OCI-LY1 (cell line): ENCODE measurements around the gene RAPGEF5.

Source experiments
- H2AFZ ChIP-seq: fragments of 200-600 bp; sonication (generic), shearing (Covaris generic); 2 replicates; pipeline ENCODE4 v1.6.0; 2014; ENCODE audit warnings: antibody characterized with exemption, mild to moderate bottlenecking, low read length
- H3F3A ChIP-seq: fragments of 200-600 bp; sonication (generic), shearing (Covaris generic); 2 replicates; pipeline ENCODE4 v1.6.0; 2014; ENCODE audit warnings: mild to moderate bottlenecking, antibody characterized with exemption, low read length, moderate library complexity; ENCODE audit not compliant: insufficient read depth
- H3K27ac ChIP-seq: fragments of 200-600 bp; sonication (generic); 2 replicates; pipeline ENCODE4 v1.5.1; 2014; ENCODE audit warnings: low read length, mixed run types, mild to moderate bottlenecking, low read depth; ENCODE audit not compliant: poor library complexity, severe bottlenecking
- H3K27me3 ChIP-seq: fragments of 200-600 bp; sonication (generic); 2 replicates; pipeline ENCODE4 v1.6.0; 2014; ENCODE audit warnings: antibody characterized with exemption, mild to moderate bottlenecking, low read length, moderate library complexity; ENCODE audit not compliant: insufficient read depth
- H3K36me3 ChIP-seq: fragments of 200-600 bp; sonication (generic); 2 replicates; pipeline ENCODE4 v1.6.1; 2014; ENCODE audit warnings: mild to moderate bottlenecking, antibody characterized with exemption, low read length, moderate library complexity, mixed read lengths; ENCODE audit not compliant: insufficient read depth
- H3K4me1 ChIP-seq: fragments of 200-600 bp; sonication (generic); 2 replicates; pipeline ENCODE4 v1.5.1; 2014; ENCODE audit warnings: mild to moderate bottlenecking, low read length, moderate library complexity; ENCODE audit not compliant: insufficient read depth, severe bottlenecking
- H3K4me2 ChIP-seq: fragments of 200-600 bp; sonication (generic), shearing (Covaris generic); 2 replicates; pipeline ENCODE4 v1.6.1; 2014; ENCODE audit warnings: low read length
- H3K4me3 ChIP-seq: fragments of 200-600 bp; sonication (generic); 2 replicates; pipeline ENCODE4 v1.5.1; 2014; ENCODE audit warnings: low read length, low read depth, mild to moderate bottlenecking, mixed read lengths; ENCODE audit not compliant: poor library complexity, severe bottlenecking
- H3K79me2 ChIP-seq: fragments of 200-600 bp; shearing (Covaris generic); 2 replicates; pipeline ENCODE4 v1.6.1; 2016; ENCODE audit warnings: mixed run types, low read length, mixed read lengths; ENCODE audit not compliant: insufficient read depth
- H3K9ac ChIP-seq: fragments of 200-600 bp; sonication (generic), shearing (Covaris generic); 2 replicates; pipeline ENCODE4 v1.6.1; 2014; ENCODE audit warnings: mild to moderate bottlenecking, low read length, mixed read lengths
- H3K9me2 ChIP-seq: fragments of 200-600 bp; sonication (generic), shearing (Covaris generic); 2 replicates; pipeline ENCODE4 v1.6.1; 2014; ENCODE audit warnings: low read depth, mild to moderate bottlenecking, low read length, mixed read lengths
- H3K9me3 ChIP-seq: fragments of 200-600 bp; shearing (Covaris generic); 2 replicates; pipeline ENCODE4 v1.6.1; 2014; ENCODE audit warnings: low read length, mixed read lengths
- H4K20me1 ChIP-seq: fragments of 200-600 bp; sonication (generic), shearing (Covaris generic); 2 replicates; pipeline ENCODE4 v1.6.0; 2016; ENCODE audit warnings: mild to moderate bottlenecking, low read length; ENCODE audit not compliant: insufficient read depth
- CTCF ChIP-seq: fragments of 200-600 bp; sonication (generic), shearing (Covaris generic); IDR thresholded peaks from 2 replicates; pipeline ENCODE4 v1.5.1; 2017; ENCODE audit warnings: mild to moderate bottlenecking, antibody characterized with exemption, low read length, moderate library complexity, mixed read lengths
- EZH2 ChIP-seq: fragments of 200-600 bp; sonication (generic), shearing (Covaris generic); IDR thresholded peaks from 2 replicates; pipeline ENCODE4 v1.8.0; 2017; ENCODE audit warnings: borderline replicate concordance, mixed run types, mild to moderate bottlenecking, antibody characterized with exemption, low read length, moderate library complexity, mixed read lengths

The RAPGEF5 gene

GRCh38 chr7:22120391-22121053, 236.4 kb downstream of the RAPGEF5 start:
- Histone ChIP-seq H3K9me2 (no peaks in the 10 kb centered on the region), H3K27ac (no peak overlapping the region), H2AFZ (no peak overlapping the region), H3K4me2 (no peak overlapping the region), H3K9ac (no peak overlapping the region), H3K4me3 (no peak overlapping the region), H3F3A (no peaks in the 10 kb centered on the region), H3K9me3 (no peaks in the 10 kb centered on the region), H3K4me1 (no peaks in the 10 kb centered on the region), H3K79me2 (no peaks in the 10 kb centered on the region), H3K36me3 (peaks cover 21% of the 10 kb centered on the region), H4K20me1 (no peaks in the 10 kb centered on the region), H3K27me3 (no peaks in the 10 kb centered on the region)
- TF ChIP-seq CTCF, result no peak
- TF ChIP-seq EZH2, result no peak

- H4K20me1 ChIP-seq, result no peaks in the 10 kb centered on the region
- H3K36me3 ChIP-seq, result peaks cover 14% of the 10 kb centered on the region
- no peak for TF ChIP-seq CTCF
- TF ChIP-seq EZH2, result no peak
- no peak overlapping the region for H2AFZ ChIP-seq
- no peak overlapping the region for H3K27ac ChIP-seq
- no peaks in the 10 kb centered on the region for H3F3A ChIP-seq
- H3K4me1 ChIP-seq, result no peaks in the 10 kb centered on the region
- H3K9me2 ChIP-seq, result no peaks in the 10 kb centered on the region
- H3K27me3 ChIP-seq, result no peaks in the 10 kb centered on the region
- H3K4me3 ChIP-seq, result no peak overlapping the region
- no peak overlapping the region for H3K9ac ChIP-seq
- no peaks in the 10 kb centered on the region for H3K9me3 ChIP-seq
- H3K4me2 ChIP-seq, result no peak overlapping the region
- no peaks in the 10 kb centered on the region for H3K79me2 ChIP-seq
Measured at GRCh38 chr7:22117222-22117621, 239.7 kb downstream of the RAPGEF5 start.

GRCh38 chr7:22116451-22117030, 240.4 kb downstream of the RAPGEF5 start:
- H3K4me2 ChIP-seq, result no peak overlapping the region
- no peak overlapping the region for H3K27ac ChIP-seq
- H4K20me1 ChIP-seq, result no peaks in the 10 kb centered on the region
- H3K4me1 ChIP-seq, result no peaks in the 10 kb centered on the region
- H3K36me3 ChIP-seq, result peaks cover 11% of the 10 kb centered on the region
- H3K9me3 ChIP-seq, result no peaks in the 10 kb centered on the region
- H3F3A ChIP-seq, result no peaks in the 10 kb centered on the region
- H3K9me2 ChIP-seq, result no peaks in the 10 kb centered on the region
- TF ChIP-seq EZH2, result no peak
- no peak for TF ChIP-seq CTCF
- H3K9ac ChIP-seq, result no peak overlapping the region
- no peaks in the 10 kb centered on the region for H3K27me3 ChIP-seq
- H2AFZ ChIP-seq, result no peak overlapping the region
- no peaks in the 10 kb centered on the region for H3K79me2 ChIP-seq
- H3K4me3 ChIP-seq, result no peak overlapping the region
